AG04449 (cell line): ENCODE measurements around the gene BCAS3.

ENCODE experiments used
- CTCF ChIA-PET: fragments of 350-600 bp; formaldehyde crosslinking; extraction: SDS; loops from one replicate; lab custom pipeline; 2021; ENCODE audit warnings: antibody characterized with exemption; lab: Yijun Ruan, JAX
- POLR2A ChIA-PET: fragments of 400-600, 350-600 bp; formaldehyde crosslinking; extraction: SDS; loops from one replicate; lab custom pipeline; 2020; ENCODE audit warnings: antibody characterized with exemption, inconsistent platforms; lab: Yijun Ruan, JAX
- DNase-seq: peaks from one replicate; pipeline ENCODE4 v3.0.0-alpha.2; 2010; ENCODE audit warnings: low read depth, low spot score
- H3K4me3 ChIP-seq: 2 replicates; pipeline ENCODE4 v1.5.1; 2011; ENCODE audit warnings: low read depth, mild to moderate bottlenecking, control low read depth, low read length
- TF ChIP-seq, protein P1 (sequence below): IDR thresholded peaks from one replicate; pipeline ENCODE4 v1.5.1; 2011; ENCODE audit warnings: mild to moderate bottlenecking, moderate library complexity, low read length, control low read depth, inconsistent platforms; ENCODE audit not compliant: insufficient read depth; ENCODE audit errors: missing control alignments

The BCAS3 gene

DNA sequence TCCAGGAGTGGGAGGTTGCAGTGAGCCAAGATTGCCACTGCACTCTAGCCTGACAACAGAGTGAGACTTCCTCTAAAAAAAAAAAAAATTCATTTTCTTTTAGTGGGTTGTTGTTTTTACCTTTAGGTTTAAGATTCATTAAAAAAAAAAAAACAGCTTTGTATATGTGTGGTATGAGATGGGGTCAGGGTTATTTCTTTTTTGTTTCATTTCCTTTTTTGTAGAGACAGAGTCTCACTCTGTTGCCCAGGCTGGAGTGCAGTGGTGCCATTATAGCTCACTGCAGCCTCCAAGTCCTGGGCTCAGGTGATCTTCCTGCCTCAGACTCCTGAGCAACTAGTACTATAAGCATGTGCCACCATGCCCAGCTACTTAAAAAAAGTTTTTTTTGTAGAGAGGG is 47.0 kb downstream of the BCAS3 start:
- DNase-seq = no peak
- ChIA-PET POLR2A (no interaction called here), CTCF (interaction anchor here (1.5 kb wide), 1 partner anchor 276 kb away, joined by 3 read pairs; no protein-coding TSS in a partner anchor)
- H3K4me3 ChIP-seq = no peak overlapping the region
- TF ChIP-seq, protein P1, sequence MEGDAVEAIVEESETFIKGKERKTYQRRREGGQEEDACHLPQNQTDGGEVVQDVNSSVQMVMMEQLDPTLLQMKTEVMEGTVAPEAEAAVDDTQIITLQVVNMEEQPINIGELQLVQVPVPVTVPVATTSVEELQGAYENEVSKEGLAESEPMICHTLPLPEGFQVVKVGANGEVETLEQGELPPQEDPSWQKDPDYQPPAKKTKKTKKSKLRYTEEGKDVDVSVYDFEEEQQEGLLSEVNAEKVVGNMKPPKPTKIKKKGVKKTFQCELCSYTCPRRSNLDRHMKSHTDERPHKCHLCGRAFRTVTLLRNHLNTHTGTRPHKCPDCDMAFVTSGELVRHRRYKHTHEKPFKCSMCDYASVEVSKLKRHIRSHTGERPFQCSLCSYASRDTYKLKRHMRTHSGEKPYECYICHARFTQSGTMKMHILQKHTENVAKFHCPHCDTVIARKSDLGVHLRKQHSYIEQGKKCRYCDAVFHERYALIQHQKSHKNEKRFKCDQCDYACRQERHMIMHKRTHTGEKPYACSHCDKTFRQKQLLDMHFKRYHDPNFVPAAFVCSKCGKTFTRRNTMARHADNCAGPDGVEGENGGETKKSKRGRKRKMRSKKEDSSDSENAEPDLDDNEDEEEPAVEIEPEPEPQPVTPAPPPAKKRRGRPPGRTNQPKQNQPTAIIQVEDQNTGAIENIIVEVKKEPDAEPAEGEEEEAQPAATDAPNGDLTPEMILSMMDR = no peak

DNA sequence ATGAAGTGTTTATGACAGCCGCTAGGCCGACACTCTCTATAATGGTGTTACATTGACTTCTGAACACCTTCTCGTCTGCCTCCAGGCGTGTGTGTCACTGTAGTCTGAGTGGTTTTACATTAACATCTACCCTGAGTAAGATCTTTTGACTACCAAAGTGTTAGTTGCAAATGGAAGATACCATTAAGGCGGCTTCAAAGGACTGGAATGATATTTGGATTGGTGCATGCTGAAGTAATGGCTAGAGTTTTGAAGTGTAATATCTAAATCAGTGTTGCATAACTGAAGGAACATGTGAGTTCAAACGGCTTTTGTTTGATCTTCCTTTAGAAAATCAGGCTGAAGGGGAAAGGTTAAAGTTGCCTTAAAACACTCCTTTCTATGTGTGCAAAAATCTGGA is 52.2 kb downstream of the BCAS3 start:
- POLR2A ChIA-PET = no interaction called here
- CTCF ChIA-PET = interaction anchor here (1.0 to 1.2 kb wide), 2 partner anchors 9 kb away, joined by 3 to 8 read pairs; no protein-coding TSS in a partner anchor
- no peak overlapping the region for H3K4me3 ChIP-seq
- TF ChIP-seq, protein P1 = no peak
- DNase-seq = no peak

DNA sequence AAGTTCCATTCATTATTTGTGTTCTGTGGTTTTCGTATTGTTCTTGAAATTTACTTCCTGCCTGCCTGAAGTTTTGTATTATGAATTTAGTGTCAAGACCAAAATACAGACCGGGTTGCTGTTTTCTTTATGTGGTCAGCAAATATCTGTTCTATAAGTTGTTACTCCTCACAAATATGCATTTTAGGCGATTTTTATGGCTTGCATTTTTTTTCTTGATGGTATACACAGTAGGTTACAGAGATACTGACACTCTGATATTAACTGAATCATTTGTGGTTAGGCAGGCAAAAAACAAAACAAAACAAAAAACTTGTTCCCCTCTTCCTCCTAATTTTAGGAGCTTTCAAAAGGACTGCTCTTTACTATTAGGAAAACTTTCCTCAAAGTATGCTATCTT is 52.6 kb downstream of the BCAS3 start:
- DNase-seq = no peak
- ChIA-PET CTCF (interaction anchor here (1.2 kb wide), 1 partner anchor 10 kb away, joined by 3 read pairs; no protein-coding TSS in a partner anchor), POLR2A (no interaction called here)
- no peak overlapping the region for H3K4me3 ChIP-seq
- TF ChIP-seq, protein P1 = no peak

DNA sequence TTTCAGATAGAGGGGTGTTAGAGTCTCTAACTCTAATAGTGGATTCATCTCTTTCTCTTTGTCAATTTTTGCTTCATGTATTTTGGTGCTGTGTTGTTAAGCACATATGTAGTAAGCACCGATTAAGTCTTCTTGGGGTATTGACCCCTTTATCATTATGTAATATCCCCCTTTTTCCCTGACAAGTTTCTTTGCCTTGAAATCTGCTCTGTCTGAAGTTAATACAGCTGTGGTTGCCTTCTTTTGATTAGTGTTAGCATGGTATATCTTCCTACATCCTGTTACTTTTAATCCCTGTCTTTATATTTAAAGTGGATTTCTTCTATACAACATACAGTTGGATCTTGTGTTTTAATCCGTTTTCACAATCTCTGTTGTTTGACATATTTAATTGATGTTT is 60.6 kb downstream of the BCAS3 start:
- POLR2A ChIA-PET = no interaction called here
- DNase-seq = no peak
- CTCF ChIA-PET = interaction anchor here (1.6 kb wide), 1 partner anchor 18 kb away, joined by 9 read pairs; no protein-coding TSS in a partner anchor
- TF ChIP-seq, protein P1 = no peak
- H3K4me3 ChIP-seq = no peak overlapping the region

DNA sequence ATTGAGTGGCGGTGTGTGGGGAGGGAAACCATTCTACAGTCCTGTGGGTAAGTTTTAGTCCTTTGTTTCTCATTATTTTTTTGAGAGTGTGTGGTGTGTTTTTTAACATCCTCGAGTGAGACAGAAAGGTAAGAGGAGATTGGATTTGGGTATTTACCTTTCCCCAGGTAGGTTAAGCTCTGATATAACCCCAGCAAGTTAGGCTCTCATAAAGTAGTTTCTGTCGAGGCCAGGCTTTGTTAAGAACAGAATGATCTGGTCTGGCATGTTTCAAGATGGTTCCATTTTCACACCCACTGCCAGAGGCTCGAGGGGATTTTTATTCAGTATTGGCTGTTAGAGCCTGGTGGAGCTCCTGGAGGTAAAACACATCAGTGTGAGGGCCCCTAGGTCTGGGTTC is 62.9 kb downstream of the BCAS3 start:
- TF ChIP-seq, protein P1 = no peak
- DNase-seq = no peak
- no peak overlapping the region for H3K4me3 ChIP-seq
- ChIA-PET CTCF (interaction anchor here (3.0 kb wide), 1 partner anchor 20 kb away, joined by 15 read pairs; no protein-coding TSS in a partner anchor), POLR2A (no interaction called here)

DNA sequence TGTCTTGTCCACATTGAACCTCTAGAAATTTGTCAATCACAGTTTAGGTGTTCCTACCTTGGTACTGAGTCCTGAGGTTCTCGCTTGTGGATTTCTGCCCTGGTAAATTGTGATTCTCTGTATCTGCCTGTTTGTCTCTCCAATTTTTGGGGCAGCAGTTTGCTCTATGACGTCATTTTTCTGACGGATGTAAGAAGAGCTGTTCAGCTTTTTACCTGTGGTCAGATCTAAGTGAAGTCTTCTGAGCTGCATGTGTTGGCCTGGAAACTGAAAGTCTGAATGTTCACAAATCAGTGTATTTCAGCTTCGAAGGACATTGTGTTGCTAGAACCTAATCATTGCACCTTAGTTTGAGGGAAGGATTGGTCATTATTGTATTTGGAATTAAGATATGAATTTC is 63.4 kb downstream of the BCAS3 start:
- DNase-seq = no peak
- no peak overlapping the region for H3K4me3 ChIP-seq
- TF ChIP-seq, protein P1 = no peak
- CTCF ChIA-PET = interaction anchor here (3.0 kb wide), 1 partner anchor 20 kb away, joined by 15 read pairs; no protein-coding TSS in a partner anchor
- POLR2A ChIA-PET = no interaction called here
